Fibroblast of skin of abdomen (primary cell): Measurements from ENCODE around the gene ACTL8.

Source experiments
- DNase-seq: peaks from one replicate; pipeline ENCODE4 v3.0.0-alpha.2; 2013

The ACTL8 gene

GRCh38 chr1:17846341-17846740 is 91.2 kb downstream of the ACTL8 start:
- DNase-seq, result no peak

GRCh38 chr1:17847111-17847510 is 92.0 kb downstream of the ACTL8 start:
- DNase-seq, result no peak

- no peak for DNase-seq
Observed at GRCh38 chr1:17849216-17849615, 94.1 kb downstream of the ACTL8 start.

- no peak for DNase-seq
Observed at GRCh38 chr1:17851056-17851455, 95.9 kb downstream of the ACTL8 start.

- DNase-seq, result no peak
Observed at GRCh38 chr1:17852383-17852782, 97.2 kb downstream of the ACTL8 start.

- DNase-seq, result no peak
Observed at GRCh38 chr1:17853241-17853935, 98.3 kb downstream of the ACTL8 start.

- DNase-seq, result no peak
Observed at GRCh38 chr1:17856496-17857108, 101.5 kb downstream of the ACTL8 start.

GRCh38 chr1:17857109-17857499 is 102.0 kb downstream of the ACTL8 start:
- DNase-seq, result no peak

- DNase-seq, result peak; percentile 69
Observed at GRCh38 chr1:17857996-17858395, 102.9 kb downstream of the ACTL8 start.

GRCh38 chr1:17860812-17861211 is 105.7 kb downstream of the ACTL8 start:
- no peak for DNase-seq

GRCh38 chr1:17861685-17862084 is 106.6 kb downstream of the ACTL8 start:
- peak; percentile 84 for DNase-seq

GRCh38 chr1:17862121-17862520 is 107.0 kb downstream of the ACTL8 start:
- DNase-seq, result no peak

- peak; percentile 95 for DNase-seq
Observed at GRCh38 chr1:17865912-17866739, 111.0 kb downstream of the ACTL8 start.

- no peak for DNase-seq
Observed at GRCh38 chr1:17866740-17867029, 111.6 kb downstream of the ACTL8 start.

- no peak for DNase-seq
Observed at GRCh38 chr1:17867470-17867869, 112.3 kb downstream of the ACTL8 start.

GRCh38 chr1:17869815-17870214 is 114.7 kb downstream of the ACTL8 start:
- DNase-seq, result peak; percentile 59

GRCh38 chr1:17870679-17871078 is 115.5 kb downstream of the ACTL8 start:
- DNase-seq, result no peak

GRCh38 chr1:17873007-17873675 is 118.0 kb downstream of the ACTL8 start:
- no peak for DNase-seq

GRCh38 chr1:17874231-17874630 is 119.1 kb downstream of the ACTL8 start:
- peak; percentile 97 for DNase-seq

GRCh38 chr1:17874710-17875109 is 119.6 kb downstream of the ACTL8 start:
- DNase-seq, result peak; percentile 97

- DNase-seq, result peak; percentile 77
Observed at GRCh38 chr1:17875171-17875881, 120.2 kb downstream of the ACTL8 start.

- DNase-seq, result peak; percentile 64
Observed at GRCh38 chr1:17875882-17876280, 120.7 kb downstream of the ACTL8 start.
